ENCODE measurements around the gene ZSWIM6. TPM values are rescaled to one million over a fixed set of nuclear protein-coding genes. Genes with fewer than 3 reads are reported as not detected.
A peak's percentile ranks its signal among the peaks of the same experiment; 100 is the strongest.
"Not testable (repeated sequence)": the region's sequence is repeated elsewhere in the genome, so short reads cannot be mapped to it uniquely, and the experiment has no call there.

The ZSWIM6 gene
- total RNA-seq, 4 donors from 2014 or later: 1.9 to 4.0 (median 3.0) TPM

- Histone ChIP-seq H3K36me3 (no peaks in the 10 kb centered on the region), H3K9me3 (no peaks in the 10 kb centered on the region), H3K4me3 (peak overlapping the region; percentile 35 to 41 (median 36)), H3K27ac (peak overlapping the region; percentile 44 to 66 (median 56)), H3K4me1 (peaks cover 10 to 18% of the 10 kb centered on the region in 2 donors), H3K27me3 (no peaks in the 10 kb centered on the region)
- ATAC-seq (peak; percentile 97 to 98), DNase-seq (peak; percentile 96 to 98)
- in situ Hi-C loops (cut with MboI; ENCODE audit: low sequenced_read_pairs in 4 of 4) (loop anchor here in 1 of 4 donors (25.0 kb wide), 1 partner anchor 96 kb away; no protein-coding TSS in a partner anchor), intact Hi-C loops (cut with DNase I; ENCODE audit: low total_unique reads) (loop anchor here (1.0 to 10.0 kb wide), 4 partner anchors 77 to 461 kb away; partner anchors contain the start of genes ERCC8, NDUFAF2 and SMIM15)
- TF ChIP-seq POLR2A (IDR thresholded peaks at IDR 0.05): no peak
These were observed 76.6 kb downstream of the ZSWIM6 start for GRCh38 chr5:61408476-61409168.

GRCh38 chr5:61409568-61409967, 77.5 kb downstream of the ZSWIM6 start:
- in situ Hi-C loops (cut with MboI; ENCODE audit: low sequenced_read_pairs in 4 of 4): loop anchor here in 1 of 4 donors (25.0 kb wide), 1 partner anchor 97 kb away; no protein-coding TSS in a partner anchor

GRCh38 chr5:61410811-61411210, 78.8 kb downstream of the ZSWIM6 start:
- no peak for TF ChIP-seq POLR2A (IDR thresholded peaks at IDR 0.05)
- no peak for TF ChIP-seq CTCF (IDR thresholded peaks at IDR 0.05 in 4 of 5, conservative IDR thresholded peaks at IDR 0.05 in 1 of 5)
- intact Hi-C loops (cut with DNase I; ENCODE audit: low total_unique reads): no loop called here
- ATAC-seq (no peak), DNase-seq (no peak)
- H3K4me3 ChIP-seq: no peak overlapping the region
- H3K4me1 ChIP-seq: peaks cover 10 to 18% of the 10 kb centered on the region in 2 donors
- no peaks in the 10 kb centered on the region for H3K27me3 ChIP-seq
- H3K36me3 ChIP-seq: no peaks in the 10 kb centered on the region
- H3K27ac ChIP-seq: no peak overlapping the region
- no peaks in the 10 kb centered on the region for H3K9me3 ChIP-seq
- in situ Hi-C loops (cut with MboI; ENCODE audit: low sequenced_read_pairs in 4 of 4): loop anchor here in 2 of 4 donors (10.0 to 25.0 kb wide), 2 partner anchors 86 to 99 kb away; no protein-coding TSS in a partner anchor

More at GRCh38 chr5:61409568-61409967, 77.5 kb downstream of the ZSWIM6 start:
- TF ChIP-seq CTCF (IDR thresholded peaks at IDR 0.05 in 4 of 5, conservative IDR thresholded peaks at IDR 0.05 in 1 of 5) (no peak), POLR2A (IDR thresholded peaks at IDR 0.05) (no peak)
- DNase-seq: no peak
- ATAC-seq: no peak
- peak overlapping the region in 2 of 4 donors; percentile 32 to 44 for H3K27ac ChIP-seq
- no peaks in the 10 kb centered on the region for H3K27me3 ChIP-seq
- peaks cover 10 to 18% of the 10 kb centered on the region in 2 donors for H3K4me1 ChIP-seq
- H3K36me3 ChIP-seq: no peaks in the 10 kb centered on the region
- peak overlapping the region in 1 of 4 donors; percentile 41 for H3K4me3 ChIP-seq
- intact Hi-C loops (cut with DNase I; ENCODE audit: low total_unique reads): loop anchor here (5.0 to 10.0 kb wide), 3 partner anchors 245 to 462 kb away; partner anchors contain the start of genes ERCC8, NDUFAF2 and SMIM15
- H3K9me3 ChIP-seq: no peaks in the 10 kb centered on the region

GRCh38 chr5:61412361-61412760, 80.3 kb downstream of the ZSWIM6 start:
- Histone ChIP-seq H3K4me3 (no peak overlapping the region), H3K4me1 (peaks cover 10 to 18% of the 10 kb centered on the region in 2 donors), H3K36me3 (no peaks in the 10 kb centered on the region), H3K27me3 (no peaks in the 10 kb centered on the region), H3K9me3 (no peaks in the 10 kb centered on the region), H3K27ac (no peak overlapping the region)
- no peak for DNase-seq
- no peak for ATAC-seq
- TF ChIP-seq POLR2A (IDR thresholded peaks at IDR 0.05): no peak
- in situ Hi-C loops (cut with MboI; ENCODE audit: low sequenced_read_pairs in 4 of 4) (loop anchor here in 2 of 4 donors (10.0 to 25.0 kb wide), 2 partner anchors 88 to 100 kb away; no protein-coding TSS in a partner anchor), intact Hi-C loops (cut with DNase I; ENCODE audit: low total_unique reads) (no loop called here)

- in situ Hi-C loops (cut with MboI; ENCODE audit: low sequenced_read_pairs in 4 of 4): loop anchor here in 2 of 4 donors (10.0 to 25.0 kb wide), 2 partner anchors 88 to 101 kb away; no protein-coding TSS in a partner anchor
- intact Hi-C loops (cut with DNase I; ENCODE audit: low total_unique reads); DNase-seq; H3K9me3 ChIP-seq; H3K4me3 ChIP-seq; H3K27ac ChIP-seq; H3K36me3 ChIP-seq; H3K27me3 ChIP-seq; ATAC-seq: not testable (repeated sequence)
- peaks cover 9 to 14% of the 10 kb centered on the region in 2 donors for H3K4me1 ChIP-seq
These were observed 81.1 kb downstream of the ZSWIM6 start for GRCh38 chr5:61413205-61413604.

- Histone ChIP-seq H3K27ac (no peak overlapping the region), H3K36me3 (no peaks in the 10 kb centered on the region), H3K4me1 (peaks cover 0 to 2% of the 10 kb centered on the region in 2 donors), H3K9me3 (no peaks in the 10 kb centered on the region), H3K27me3 (no peaks in the 10 kb centered on the region), H3K4me3 (no peak overlapping the region)
- in situ Hi-C loops (cut with MboI; ENCODE audit: low sequenced_read_pairs in 4 of 4): loop anchor here in 2 of 4 donors (10.0 to 25.0 kb wide), 2 partner anchors 90 to 103 kb away; no protein-coding TSS in a partner anchor
- no peak for ATAC-seq
- intact Hi-C loops (cut with DNase I; ENCODE audit: low total_unique reads): no loop called here
- TF ChIP-seq CTCF (IDR thresholded peaks at IDR 0.05 in 4 of 5, conservative IDR thresholded peaks at IDR 0.05 in 1 of 5) (no peak), POLR2A (IDR thresholded peaks at IDR 0.05) (no peak)
- DNase-seq: no peak
These were observed 82.7 kb downstream of the ZSWIM6 start for GRCh38 chr5:61414806-61415205.
